Measurements from ENCODE around the gene PTK7. TPM values are rescaled to one million over a fixed set of nuclear protein-coding genes. Genes with fewer than 3 reads are reported as not detected.
"Not testable (repeated sequence)": the region's sequence is repeated elsewhere in the genome, so short reads cannot be mapped to it uniquely, and the experiment has no call there.

Gene PTK7
- total RNA-seq, 1 experiment from 2014 or later, result 257 TPM

- in situ Hi-C loops (cut with HindIII; ENCODE audit: low sequenced_read_pairs), result no loop called here
- no peak for DNase-seq (ENCODE audit: low spot score)
These were observed 2.6 kb downstream of the PTK7 start for GRCh38 chr6:43078691-43079090.

GRCh38 chr6:43081043-43081442 lies 4.9 kb downstream of the PTK7 start:
- in situ Hi-C loops (cut with HindIII; ENCODE audit: low sequenced_read_pairs), result no loop called here
- no peak for DNase-seq (ENCODE audit: low spot score)

- in situ Hi-C loops (cut with HindIII; ENCODE audit: low sequenced_read_pairs); DNase-seq (ENCODE audit: low spot score): not testable (repeated sequence)
These were observed 5.8 kb downstream of the PTK7 start for GRCh38 chr6:43081922-43082321.

- in situ Hi-C loops (cut with HindIII; ENCODE audit: low sequenced_read_pairs), result no loop called here
- no peak for DNase-seq (ENCODE audit: low spot score)
These were observed 6.9 kb downstream of the PTK7 start for GRCh38 chr6:43082806-43083655.

- no peak for DNase-seq (ENCODE audit: low spot score)
- in situ Hi-C loops (cut with HindIII; ENCODE audit: low sequenced_read_pairs), result no loop called here
These were observed 10.0 kb downstream of the PTK7 start for GRCh38 chr6:43086022-43086658.

- no peak for DNase-seq (ENCODE audit: low spot score)
- in situ Hi-C loops (cut with HindIII; ENCODE audit: low sequenced_read_pairs), result no loop called here
These were observed 12.5 kb downstream of the PTK7 start for GRCh38 chr6:43088654-43089056.

- DNase-seq (ENCODE audit: low spot score), result no peak
- in situ Hi-C loops (cut with HindIII; ENCODE audit: low sequenced_read_pairs), result no loop called here
These were observed 13.4 kb downstream of the PTK7 start for GRCh38 chr6:43089467-43089866.

GRCh38 chr6:43089874-43090558 lies 13.9 kb downstream of the PTK7 start:
- in situ Hi-C loops (cut with HindIII; ENCODE audit: low sequenced_read_pairs), result no loop called here

GRCh38 chr6:43090559-43090956 lies 14.4 kb downstream of the PTK7 start:
- peak; percentile 20 for DNase-seq (ENCODE audit: low spot score)
- in situ Hi-C loops (cut with HindIII; ENCODE audit: low sequenced_read_pairs), result no loop called here

More at GRCh38 chr6:43089874-43090558, 13.9 kb downstream of the PTK7 start:
- peak; percentile 17 for DNase-seq (ENCODE audit: low spot score)

- in situ Hi-C loops (cut with HindIII; ENCODE audit: low sequenced_read_pairs), result no loop called here
These were observed 14.9 kb downstream of the PTK7 start for GRCh38 chr6:43091020-43091419.

GRCh38 chr6:43091436-43091991 lies 15.4 kb downstream of the PTK7 start:
- DNase-seq (ENCODE audit: low spot score), result no peak
- in situ Hi-C loops (cut with HindIII; ENCODE audit: low sequenced_read_pairs), result no loop called here

More at GRCh38 chr6:43091020-43091419, 14.9 kb downstream of the PTK7 start:
- DNase-seq (ENCODE audit: low spot score), result no peak

- DNase-seq (ENCODE audit: low spot score), result no peak
- in situ Hi-C loops (cut with HindIII; ENCODE audit: low sequenced_read_pairs), result no loop called here
These were observed 16.5 kb downstream of the PTK7 start for GRCh38 chr6:43092635-43093034.

- in situ Hi-C loops (cut with HindIII; ENCODE audit: low sequenced_read_pairs), result no loop called here
- DNase-seq (ENCODE audit: low spot score), result peak; percentile 47
These were observed 17.5 kb downstream of the PTK7 start for GRCh38 chr6:43093436-43094289.

- no peak for DNase-seq (ENCODE audit: low spot score)
- in situ Hi-C loops (cut with HindIII; ENCODE audit: low sequenced_read_pairs), result no loop called here
These were observed 19.8 kb downstream of the PTK7 start for GRCh38 chr6:43095939-43096338.

GRCh38 chr6:43096451-43097097 lies 20.5 kb downstream of the PTK7 start:
- in situ Hi-C loops (cut with HindIII; ENCODE audit: low sequenced_read_pairs), result no loop called here
- DNase-seq (ENCODE audit: low spot score), result no peak

- in situ Hi-C loops (cut with HindIII; ENCODE audit: low sequenced_read_pairs), result no loop called here
- DNase-seq (ENCODE audit: low spot score), result no peak
These were observed 21.0 kb downstream of the PTK7 start for GRCh38 chr6:43097098-43097489.

- DNase-seq (ENCODE audit: low spot score), result no peak
- in situ Hi-C loops (cut with HindIII; ENCODE audit: low sequenced_read_pairs), result no loop called here
These were observed 21.4 kb downstream of the PTK7 start for GRCh38 chr6:43097502-43097901.

GRCh38 chr6:43101497-43101896 lies 25.4 kb downstream of the PTK7 start:
- in situ Hi-C loops (cut with HindIII; ENCODE audit: low sequenced_read_pairs), result no loop called here
- no peak for DNase-seq (ENCODE audit: low spot score)
